Fibroblast of mammary gland (primary cell): ENCODE measurements around the gene GOLGA6L10.

Experiments used
- DNase-seq: peaks from one replicate; pipeline ENCODE4 v3.0.0-alpha.2; 2010; ENCODE audit warnings: low read depth
- H3K4me3 ChIP-seq: 2 replicates; pipeline ENCODE4 v1.5.1; 2011; ENCODE audit warnings: low read depth, mild to moderate bottlenecking, low read length, moderate library complexity; ENCODE audit not compliant: control insufficient read depth
- CTCF ChIP-seq: conservative IDR thresholded peaks from 2 replicates; pipeline ENCODE4 v1.5.1; 2011; ENCODE audit warnings: low read depth, low read length, inconsistent platforms; ENCODE audit not compliant: control insufficient read depth, insufficient read depth

Gene GOLGA6L10

GRCh38 chr15:82294061-82294690, 55.1 kb downstream of the GOLGA6L10 start:
- TF ChIP-seq CTCF, result no peak

GRCh38 chr15:82292271-82292670, 57.0 kb downstream of the GOLGA6L10 start:
- H3K4me3 ChIP-seq, result no peak overlapping the region
- DNase-seq, result no peak
- no peak for TF ChIP-seq CTCF

More at GRCh38 chr15:82294061-82294690, 55.1 kb downstream of the GOLGA6L10 start:
- no peak for DNase-seq
- H3K4me3 ChIP-seq, result no peak overlapping the region
